Measurements from ENCODE around the gene WDFY2. TPM values are rescaled to one million over a fixed set of nuclear protein-coding genes. Genes with fewer than 3 reads are reported as not detected.

Gene WDFY2
- total and polyA plus RNA-seq, 12 donors = 2.4 to 7.5 (median 5.5) TPM

DNA sequence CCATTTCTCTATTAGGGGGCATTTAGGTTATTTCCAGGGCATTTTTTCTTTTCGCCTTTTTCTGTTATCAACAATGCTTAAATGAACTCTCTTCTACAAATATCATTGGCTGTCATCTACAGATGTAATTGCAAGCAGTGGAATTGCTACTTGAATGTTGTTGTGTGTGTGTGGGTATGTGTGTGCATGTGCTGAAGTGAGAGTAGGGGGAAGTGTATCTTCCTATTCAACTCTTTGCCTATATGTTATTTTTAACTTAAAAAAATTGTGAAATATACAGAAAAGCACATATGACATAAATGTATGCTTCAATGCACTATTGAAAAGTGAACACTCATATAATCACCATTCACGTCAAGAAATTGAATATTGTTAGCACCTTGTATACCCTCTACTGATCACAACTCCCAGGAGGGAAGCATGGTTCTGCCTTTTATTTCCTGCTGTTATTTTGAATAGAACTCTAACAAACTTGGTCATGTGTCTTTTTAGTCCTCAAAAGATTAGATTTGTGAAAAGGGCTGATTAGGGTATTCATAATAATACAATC is 24.7 kb downstream of the WDFY2 start:
- Histone ChIP-seq H3K9me3 (peaks cover 0 to 7% (median 0%) of the 10 kb centered on the region in 11 donors), H3K27ac (no peak overlapping the region), H3K4me1 (peaks cover 0 to 32% (median 21%) of the 10 kb centered on the region in 9 donors), H3K27me3 (no peaks in the 10 kb centered on the region), H3K36me3 (no peaks in the 10 kb centered on the region), H3K4me3 (no peak overlapping the region)
- ATAC-seq (no peak), DNase-seq (no peak)
- TF ChIP-seq, protein P1, sequence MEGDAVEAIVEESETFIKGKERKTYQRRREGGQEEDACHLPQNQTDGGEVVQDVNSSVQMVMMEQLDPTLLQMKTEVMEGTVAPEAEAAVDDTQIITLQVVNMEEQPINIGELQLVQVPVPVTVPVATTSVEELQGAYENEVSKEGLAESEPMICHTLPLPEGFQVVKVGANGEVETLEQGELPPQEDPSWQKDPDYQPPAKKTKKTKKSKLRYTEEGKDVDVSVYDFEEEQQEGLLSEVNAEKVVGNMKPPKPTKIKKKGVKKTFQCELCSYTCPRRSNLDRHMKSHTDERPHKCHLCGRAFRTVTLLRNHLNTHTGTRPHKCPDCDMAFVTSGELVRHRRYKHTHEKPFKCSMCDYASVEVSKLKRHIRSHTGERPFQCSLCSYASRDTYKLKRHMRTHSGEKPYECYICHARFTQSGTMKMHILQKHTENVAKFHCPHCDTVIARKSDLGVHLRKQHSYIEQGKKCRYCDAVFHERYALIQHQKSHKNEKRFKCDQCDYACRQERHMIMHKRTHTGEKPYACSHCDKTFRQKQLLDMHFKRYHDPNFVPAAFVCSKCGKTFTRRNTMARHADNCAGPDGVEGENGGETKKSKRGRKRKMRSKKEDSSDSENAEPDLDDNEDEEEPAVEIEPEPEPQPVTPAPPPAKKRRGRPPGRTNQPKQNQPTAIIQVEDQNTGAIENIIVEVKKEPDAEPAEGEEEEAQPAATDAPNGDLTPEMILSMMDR (IDR thresholded peaks at IDR 0.05) = no peak
- intact Hi-C loops (cut with DNase I) = no loop called here
- 94 to 95% methylated on average over 2 of the region's 2 CpGs for WGBS, 2 donors

DNA sequence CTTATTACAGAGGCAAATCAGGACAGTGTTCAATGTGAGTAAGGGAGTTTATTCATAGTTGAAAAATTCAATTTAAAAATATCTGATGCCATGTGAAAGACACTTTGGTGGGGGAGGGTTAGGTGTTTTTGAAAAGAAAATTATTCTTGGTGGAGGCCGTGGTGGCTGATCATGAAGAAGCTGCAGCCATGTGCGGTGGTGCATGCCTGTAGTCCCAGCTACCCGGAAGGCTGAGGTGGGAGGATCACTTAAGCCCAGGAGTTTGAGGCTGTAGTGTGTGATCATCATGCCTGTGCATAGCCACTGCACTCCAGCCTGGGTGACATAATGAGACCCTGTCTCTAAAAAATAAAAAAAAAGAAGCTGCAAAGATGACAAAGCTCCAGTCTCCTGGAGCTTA is 28.6 kb downstream of the WDFY2 start:
- H3K36me3 ChIP-seq = no peaks in the 10 kb centered on the region
- DNase-seq (no peak), ATAC-seq (peak in 3 of 8 donors; percentile 20 to 49 (median 30))
- peaks cover 0 to 25% (median 15%) of the 10 kb centered on the region in 9 donors for H3K4me1 ChIP-seq
- WGBS, 2 donors = 84 to 89% methylated on average over 3 of the region's 3 CpGs
- H3K27me3 ChIP-seq = no peaks in the 10 kb centered on the region
- TF ChIP-seq, protein P1 (IDR thresholded peaks at IDR 0.05) = no peak
- peak overlapping the region in 1 of 10 donors; percentile 17 for H3K27ac ChIP-seq
- intact Hi-C loops (cut with DNase I) = loop anchor here in 1 of 10 donors (10.0 kb wide), 1 partner anchor 112 kb away; no protein-coding TSS in a partner anchor
- H3K4me3 ChIP-seq = no peak overlapping the region
- peaks cover 0 to 4% (median 0%) of the 10 kb centered on the region in 11 donors for H3K9me3 ChIP-seq

DNA sequence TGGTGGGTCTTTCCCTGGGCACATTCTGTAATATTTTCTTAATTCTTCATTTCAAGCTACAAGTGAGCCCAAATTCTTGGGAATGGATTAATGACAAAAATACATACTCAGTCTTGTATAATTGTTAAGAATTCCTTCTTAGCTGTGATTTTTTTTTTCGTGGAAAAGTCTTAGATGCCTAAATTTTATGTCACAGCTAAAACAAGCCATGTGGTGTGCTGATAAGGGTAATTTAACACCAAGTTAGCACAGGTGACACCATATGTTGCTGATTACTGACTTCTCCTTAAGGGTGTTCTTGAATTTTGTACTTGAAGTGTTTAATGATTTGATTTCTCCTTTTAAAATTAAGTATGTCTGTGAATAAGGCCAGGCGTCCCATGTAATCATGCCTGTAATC is 29.3 kb downstream of the WDFY2 start:
- Histone ChIP-seq H3K27ac (peak overlapping the region in 2 of 10 donors; percentile 48 to 73), H3K27me3 (no peaks in the 10 kb centered on the region), H3K4me1 (peaks cover 4 to 30% (median 21%) of the 10 kb centered on the region in 9 donors), H3K36me3 (no peaks in the 10 kb centered on the region), H3K4me3 (no peak overlapping the region), H3K9me3 (no peaks in the 10 kb centered on the region)
- ATAC-seq (no peak), DNase-seq (no peak)
- 71 to 76% methylated on average over 2 of the region's 2 CpGs for WGBS, 2 donors
- intact Hi-C loops (cut with DNase I) = loop anchor here in 1 of 10 donors (10.0 kb wide), 1 partner anchor 111 kb away; no protein-coding TSS in a partner anchor
- TF ChIP-seq, protein P1 (IDR thresholded peaks at IDR 0.05) = no peak

DNA sequence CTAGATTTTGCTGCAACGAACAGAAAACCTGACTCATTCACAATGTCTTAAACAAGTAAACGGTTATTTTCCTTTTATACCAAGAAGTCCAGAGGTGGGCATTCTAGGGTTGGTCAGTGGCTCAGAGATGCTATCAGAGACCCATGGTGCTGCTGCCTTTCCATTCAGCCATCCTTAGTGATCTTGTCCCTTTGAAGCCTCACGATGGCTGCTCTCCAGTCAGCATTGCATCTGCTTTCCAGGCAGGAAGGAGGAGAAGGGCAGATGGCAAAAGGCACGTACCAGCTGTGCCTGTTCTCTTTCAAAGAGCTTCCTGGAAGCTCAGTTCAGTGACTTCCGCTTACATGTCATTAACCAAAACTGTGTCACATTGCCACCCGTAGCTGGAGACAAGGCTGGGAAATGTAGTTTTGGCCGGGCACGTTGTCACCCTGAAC is 30.1 kb downstream of the WDFY2 start:
- Histone ChIP-seq H3K4me1 (peaks cover 4 to 39% (median 27%) of the 10 kb centered on the region in 9 donors), H3K4me3 (peak overlapping the region in 8 of 10 donors; percentile 1 to 35 (median 26)), H3K9me3 (no peaks in the 10 kb centered on the region), H3K27ac (peak overlapping the region in 6 of 10 donors; percentile 15 to 73 (median 52)), H3K36me3 (no peaks in the 10 kb centered on the region), H3K27me3 (no peaks in the 10 kb centered on the region)
- ATAC-seq (peak in 7 of 8 donors; percentile 53 to 93 (median 72)), DNase-seq (peak in 1 of 2 donors; percentile 45)
- TF ChIP-seq, protein P1 (IDR thresholded peaks at IDR 0.05) = no peak
- intact Hi-C loops (cut with DNase I) = loop anchor here in 1 of 10 donors (10.0 kb wide), 1 partner anchor 110 kb away; no protein-coding TSS in a partner anchor
- WGBS, 2 donors = 37 to 39% methylated on average over 8 of the region's 8 CpGs
